A673 (cell line): ENCODE results near the gene SNTG2.

Source experiments
- CTCF ChIP-seq: fragments of 300-800, 200-600 bp; sonication (generic); conservative IDR thresholded peaks from 2 replicates; pipeline ENCODE4 v1.5.1; 2017; ENCODE audit warnings: low read depth, mild to moderate bottlenecking, antibody characterized with exemption, low read length, moderate library complexity, mixed read lengths
- EZH2 ChIP-seq: fragments of 200-600 bp; sonication (generic); IDR thresholded peaks from 2 replicates; pipeline ENCODE4 v1.6.1; 2017; ENCODE audit warnings: borderline replicate concordance, low read depth, mild to moderate bottlenecking, mixed read lengths, antibody characterized with exemption, low read length; ENCODE audit not compliant: poor library complexity, severe bottlenecking

DNA sequence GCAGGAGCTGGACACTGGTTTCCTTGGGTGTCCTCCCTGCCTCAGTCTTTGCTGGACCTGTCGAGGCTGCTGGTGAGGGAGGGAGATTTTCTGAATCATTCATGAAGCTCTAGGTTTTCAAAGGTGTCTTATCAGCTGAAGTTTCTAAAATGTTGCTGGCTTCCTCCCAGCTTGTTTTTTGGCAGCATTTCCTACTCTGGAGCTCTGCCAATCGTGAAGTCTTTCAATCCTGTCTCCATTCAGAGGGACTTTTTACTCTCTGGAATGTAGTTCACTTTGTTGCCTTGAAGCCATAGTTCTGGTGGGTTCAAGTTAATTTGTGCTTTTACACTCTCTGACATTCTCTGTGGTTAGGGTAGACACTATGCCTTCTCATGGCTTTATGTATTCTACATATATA, 23.9 kb downstream of the SNTG2 start:
- TF ChIP-seq CTCF (no peak), EZH2 (no peak)
